Astrocyte of the hippocampus (primary cell): ENCODE measurements around the gene ADCY2.

Experiments used
- DNase-seq: peaks from one replicate; pipeline ENCODE4 v3.0.0; 2011; ENCODE audit warnings: low read depth, low spot score

The ADCY2 gene

GRCh38 chr5:7503564-7503963 is 107.6 kb downstream of the ADCY2 start:
- no peak for DNase-seq

GRCh38 chr5:7515284-7515914 is 119.5 kb downstream of the ADCY2 start:
- no peak for DNase-seq

- DNase-seq = no peak
Observed at GRCh38 chr5:7516253-7516652, 120.3 kb downstream of the ADCY2 start.

DNA sequence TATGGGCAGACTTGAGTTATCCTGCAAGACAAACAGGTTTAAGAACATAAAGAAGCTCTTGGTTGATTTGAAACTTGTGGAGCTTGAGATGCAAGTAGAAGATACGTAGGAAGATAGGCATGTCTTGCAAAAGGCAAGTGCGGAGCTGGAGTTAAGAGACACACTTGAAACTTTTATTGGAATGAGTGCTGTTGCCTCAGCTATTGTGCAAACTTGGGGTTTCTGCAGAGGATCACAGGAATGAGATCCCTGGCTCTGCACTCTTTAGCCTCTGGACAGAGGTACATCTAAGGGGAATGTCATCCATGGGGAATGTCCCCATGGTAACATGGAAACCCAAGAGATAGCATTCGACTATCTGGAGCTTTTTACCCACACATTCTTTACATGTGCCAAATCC is 121.1 kb downstream of the ADCY2 start:
- DNase-seq = no peak

GRCh38 chr5:7518947-7519560 is 123.1 kb downstream of the ADCY2 start:
- no peak for DNase-seq

DNA sequence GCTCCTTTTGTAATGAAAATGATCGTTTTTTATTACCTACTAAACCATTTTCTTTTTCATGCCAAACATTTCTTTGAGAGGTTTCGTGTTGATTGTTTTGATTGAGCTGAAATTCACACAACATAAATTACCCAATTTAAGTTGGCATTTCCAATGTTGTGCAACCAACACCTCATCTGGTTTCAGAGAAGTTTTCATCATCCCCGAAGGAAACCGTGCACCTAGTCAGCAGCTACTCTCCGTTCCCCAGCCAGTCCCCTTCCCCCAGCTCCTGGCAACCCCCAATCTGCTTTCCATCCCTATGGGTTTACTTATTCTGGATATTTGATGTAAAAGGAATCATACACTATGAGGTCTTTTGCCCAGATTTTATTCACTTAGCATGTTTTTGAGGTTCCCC is 123.6 kb downstream of the ADCY2 start:
- DNase-seq = no peak

DNA sequence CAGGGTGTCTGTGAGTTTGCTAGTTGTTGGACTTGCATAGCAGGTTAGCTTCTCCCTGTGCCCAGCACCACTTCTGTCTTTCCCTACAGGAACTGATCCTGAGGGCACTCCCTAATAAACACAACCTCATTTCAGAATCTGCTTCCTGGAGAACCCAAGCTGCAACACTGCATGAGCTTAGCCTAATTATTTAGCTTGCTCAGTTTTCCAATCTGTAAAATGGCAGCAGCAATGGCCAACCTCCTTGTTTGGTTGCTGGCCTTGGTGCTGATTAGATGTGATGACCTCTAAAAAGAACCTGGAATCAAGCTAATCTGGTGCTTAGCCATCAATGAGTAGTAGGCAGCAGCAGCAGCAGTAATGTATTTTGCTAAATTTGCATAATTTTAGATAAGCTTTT is 133.9 kb downstream of the ADCY2 start:
- DNase-seq = no peak

GRCh38 chr5:7533941-7534340 is 138.0 kb downstream of the ADCY2 start:
- DNase-seq = no peak

DNA sequence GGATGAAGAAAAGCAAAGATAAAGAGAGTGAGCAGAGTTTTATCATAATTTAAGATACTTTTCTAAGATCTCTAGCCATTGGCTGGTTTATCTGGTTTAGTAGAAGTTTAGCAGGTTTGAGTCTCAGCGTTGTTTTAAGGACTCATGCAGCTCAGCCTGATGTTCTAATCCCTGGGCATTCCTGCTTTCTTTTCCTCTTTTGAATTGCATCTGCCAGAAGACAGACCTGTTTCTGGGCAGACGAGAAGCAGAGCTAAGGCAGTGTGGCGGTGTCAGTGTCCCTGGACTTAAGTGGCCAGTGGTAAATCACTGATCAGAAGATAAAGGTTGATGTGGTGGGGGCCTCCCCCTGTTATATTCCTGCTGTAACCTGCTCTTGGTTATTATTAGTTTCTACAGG is 138.6 kb downstream of the ADCY2 start:
- no peak for DNase-seq

GRCh38 chr5:7537573-7537972 is 141.6 kb downstream of the ADCY2 start:
- DNase-seq = no peak

DNA sequence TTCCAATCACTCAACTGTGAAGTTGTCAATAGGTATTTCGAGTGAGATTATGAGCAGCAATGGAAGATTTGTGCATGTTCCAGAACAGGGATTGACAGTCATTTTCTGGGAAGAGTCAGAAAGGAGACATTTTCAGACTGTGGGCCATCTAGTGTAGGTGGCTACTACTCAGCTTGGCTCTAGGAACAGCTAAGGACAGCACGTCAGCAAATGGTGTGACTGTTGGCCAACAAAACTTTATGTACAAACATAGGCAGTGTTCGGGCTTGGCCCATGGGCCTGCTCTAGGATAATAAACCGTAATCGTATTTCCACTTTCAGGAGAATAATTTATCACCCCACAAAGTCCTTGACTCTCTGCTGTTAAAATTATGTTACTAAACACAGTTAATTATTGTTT is 143.6 kb downstream of the ADCY2 start:
- no peak for DNase-seq

DNA sequence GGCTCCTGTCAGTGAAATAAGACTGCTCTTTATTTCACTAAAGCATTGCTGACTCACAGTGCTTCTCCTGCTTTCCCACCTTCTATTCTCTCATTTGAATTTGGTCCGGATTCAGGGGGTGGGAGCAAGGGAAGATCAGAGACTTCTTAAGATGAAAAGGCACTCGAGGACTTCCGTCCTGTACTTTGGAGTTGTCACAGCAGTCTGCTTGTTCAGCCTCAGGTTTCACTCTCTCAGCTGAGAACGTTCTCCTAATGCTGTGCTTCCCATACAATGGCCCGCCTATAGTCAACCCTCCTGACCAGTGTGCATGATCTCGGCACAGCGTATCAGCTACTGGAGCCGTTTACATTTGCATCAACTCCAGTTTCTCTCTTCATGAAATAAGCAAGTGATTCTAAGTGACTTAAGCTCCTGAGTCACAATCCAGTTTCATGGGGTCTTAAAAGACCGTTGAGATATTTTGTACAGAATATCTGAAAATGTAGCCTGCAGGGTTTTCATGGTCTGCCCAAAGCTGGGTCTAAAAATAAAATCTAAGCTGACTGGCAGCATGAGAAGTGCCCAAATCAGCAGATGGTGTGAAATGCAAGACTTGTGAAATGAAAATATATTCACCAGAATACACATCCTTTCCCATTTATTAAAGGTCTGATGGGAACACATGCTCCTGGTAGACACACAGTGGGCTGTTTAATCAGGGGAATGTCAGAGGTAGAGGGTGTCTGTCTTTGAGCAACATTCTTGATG is 145.0 kb downstream of the ADCY2 start:
- DNase-seq = no peak

- DNase-seq = no peak
Observed at GRCh38 chr5:7541898-7542297, 146.0 kb downstream of the ADCY2 start.

GRCh38 chr5:7546555-7546954 is 150.6 kb downstream of the ADCY2 start:
- no peak for DNase-seq

GRCh38 chr5:7548596-7548995 is 152.7 kb downstream of the ADCY2 start:
- no peak for DNase-seq

GRCh38 chr5:7565559-7565958 is 169.6 kb downstream of the ADCY2 start:
- DNase-seq = no peak

DNA sequence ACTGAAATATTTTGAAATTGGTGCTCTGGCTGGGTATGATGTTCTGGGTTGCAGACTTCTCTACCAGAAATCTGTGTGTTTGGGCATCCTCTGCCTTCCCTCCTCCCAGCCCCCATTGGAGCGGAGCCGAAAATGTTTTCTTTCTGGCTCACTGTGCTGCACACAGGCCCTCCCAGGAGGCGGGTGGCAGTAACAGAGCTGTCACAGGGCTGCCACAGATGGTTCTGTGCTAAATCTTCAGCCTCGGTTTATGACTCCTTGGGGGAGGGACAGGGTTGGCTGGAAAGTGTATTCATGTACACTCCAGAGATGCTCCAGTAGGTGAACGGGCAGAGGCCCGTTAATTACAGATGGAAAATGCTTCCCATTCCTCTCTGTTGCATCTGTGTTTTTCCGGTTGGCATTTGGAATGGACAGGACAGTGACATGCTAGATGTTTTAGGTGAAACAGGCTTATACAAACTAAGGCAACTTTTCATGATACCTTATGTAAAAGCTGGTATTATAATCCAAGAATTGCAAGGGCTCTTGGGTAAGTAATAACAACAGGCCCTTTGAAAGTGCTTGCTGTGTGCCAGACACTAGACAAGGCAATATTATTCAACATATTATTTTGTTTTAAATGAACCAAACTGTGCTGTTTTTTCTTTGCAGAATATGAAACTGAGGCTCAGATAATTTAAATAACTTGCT is 180.2 kb downstream of the ADCY2 start:
- peak; percentile 7 for DNase-seq

GRCh38 chr5:7577381-7577780 is 181.4 kb downstream of the ADCY2 start:
- DNase-seq = no peak

DNA sequence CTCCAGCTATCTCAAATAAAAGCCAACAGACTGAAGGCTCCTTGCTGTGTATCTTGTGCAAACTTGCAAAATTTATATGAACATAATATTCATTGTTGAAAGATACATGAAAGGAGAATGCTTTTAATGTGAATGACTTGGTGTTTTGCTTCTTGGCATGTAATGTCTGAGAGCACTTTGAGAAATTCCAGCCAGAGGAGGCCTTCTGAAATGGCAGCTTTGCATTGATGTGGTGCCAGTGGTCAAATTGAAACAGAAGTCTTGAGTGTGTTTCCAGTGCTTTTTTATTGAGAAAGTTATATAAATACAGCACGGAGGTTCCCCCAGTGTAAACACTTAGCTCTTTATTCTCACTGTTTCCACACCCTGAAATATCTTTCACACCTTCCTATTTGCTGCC is 182.1 kb downstream of the ADCY2 start:
- peak; percentile 13 for DNase-seq

- no peak for DNase-seq
Observed at GRCh38 chr5:7584749-7585148, 188.8 kb downstream of the ADCY2 start.

DNA sequence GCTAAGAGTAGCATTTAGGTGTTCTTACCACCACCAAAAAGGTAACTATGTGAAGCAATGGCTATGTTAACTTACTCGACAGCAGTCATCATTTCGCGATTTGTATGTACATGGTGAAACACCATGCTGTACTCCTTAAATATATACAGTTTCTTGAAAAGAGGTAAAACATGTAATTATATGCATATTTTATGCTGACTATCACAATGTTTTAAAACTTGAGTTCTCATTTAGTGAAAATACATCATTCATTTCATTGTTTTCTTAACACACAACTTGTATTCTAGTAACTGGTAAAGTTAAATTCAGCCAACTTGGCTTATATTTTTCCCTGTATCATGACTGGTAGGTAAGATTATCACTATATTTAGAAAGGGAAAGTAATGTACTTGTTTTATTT is 189.9 kb downstream of the ADCY2 start:
- no peak for DNase-seq

DNA sequence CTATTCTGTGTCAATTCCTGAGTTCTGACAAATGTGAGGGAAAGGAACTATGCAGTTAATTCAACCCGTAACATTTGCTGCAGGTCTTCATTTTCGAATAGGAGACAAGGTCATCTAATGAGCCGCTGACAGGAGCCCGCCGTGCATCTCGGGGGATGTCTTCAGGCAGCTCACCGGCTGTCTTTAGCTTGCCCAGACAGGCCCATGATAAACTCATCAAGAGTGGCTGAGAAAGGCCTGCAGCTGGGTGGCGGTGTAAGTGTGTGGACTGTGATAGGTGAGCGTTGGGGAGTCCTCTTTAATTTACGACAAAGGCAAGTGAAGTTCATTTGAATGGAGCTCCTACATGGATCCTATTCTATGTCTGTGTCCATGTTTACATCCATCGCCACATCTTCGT is 190.5 kb downstream of the ADCY2 start:
- DNase-seq = no peak

- DNase-seq = no peak
Observed at GRCh38 chr5:7589800-7590199, 193.9 kb downstream of the ADCY2 start.
